K562 (cell line): ENCODE results near the gene SEMA3F. TPM values are rescaled to one million over a fixed set of nuclear protein-coding genes. Genes with fewer than 3 reads are reported as not detected.

Source experiments
- ATAC-seq: fragments of 200-7000 bp; cut with Tn5 transposase; 3 replicates; pipeline ENCODE4 v1.9.1; 2020; ENCODE audit warnings: moderate library complexity
- BruUV-seq: library from RNA; stranded (reverse); fragments of 400-500 nt; replicated peaks from 2 replicates; lab custom pipeline; 2021; lab: Mats Ljungman, UMichigan
- CTCF ChIA-PET: fragments of 300-600 bp; formaldehyde crosslinking; extraction: SDS; loops from one replicate; lab custom pipeline; 2021; ENCODE audit warnings: low intra/inter-chr PET ratio; lab: Yijun Ruan, JAX
- POLR2A ChIA-PET: fragments of 300-600, 350-650 bp; sonication (Branson Sonifier 250); formaldehyde crosslinking; extraction: SDS; loops from one replicate; lab custom pipeline; 2021; ENCODE audit warnings: antibody characterized with exemption, inconsistent platforms; lab: Yijun Ruan, JAX
- DNase-seq, 4 experiments: peaks; one replicate each; pipeline versions ENCODE4 v3.0.0 to v3.0.0-alpha.2; 2011 to 2018; ENCODE audit warnings: low spot score in 3 of 4, mixed read lengths in 3 of 4; ENCODE audit errors: extremely low read depth in 1 of 4
- FAIRE-seq: peaks from 2 replicates; lab custom pipeline; 2011; peaks lifted over from hg19 to GRCh38; lab: Jason Lieb, UNC
- H2AFZ ChIP-seq: 2 replicates; pipeline ENCODE4 v1.6.0; 2011; ENCODE audit warnings: low read depth, low read length, control low read depth, inconsistent platforms
- H3K27ac ChIP-seq: fragments of 200-600 bp; 3 replicates; pipeline ENCODE4 v1.8.0; 2011; ENCODE audit warnings: low read depth, mild to moderate bottlenecking, control low read depth, inconsistent platforms, low read length, moderate library complexity, mixed read lengths; ENCODE audit errors: extremely low read depth
- H3K27me3 ChIP-seq, 2 experiments: fragments of 300-600 bp in 1 of 2; 2 replicates in 1 of 2; 3 replicates in 1 of 2; pipeline versions ENCODE4 v1.6.0 to v1.8.0; 2011; ENCODE audit warnings: inconsistent platforms in 2 of 2, low read length in 2 of 2, mild to moderate bottlenecking in 1 of 2, mixed read lengths in 1 of 2, moderate library complexity in 1 of 2; ENCODE audit not compliant: control insufficient read depth in 2 of 2, insufficient read depth in 2 of 2
- H3K36me3 ChIP-seq: fragments of 300-600 bp; 3 replicates; pipeline ENCODE4 v1.8.0; 2011; ENCODE audit warnings: mild to moderate bottlenecking, low read length, inconsistent platforms; ENCODE audit not compliant: control insufficient read depth, insufficient read depth
- H3K4me1 ChIP-seq, 2 experiments: fragments of 200-600 bp in 1 of 2; replicated peaks in 1 of 2; 2 replicates in 1 of 2; 3 replicates in 1 of 2; pipeline versions ENCODE4 v1.5.1 to v1.8.0; 2011; ENCODE audit warnings: inconsistent platforms in 2 of 2, low read length in 2 of 2, mild to moderate bottlenecking in 1 of 2, mixed read lengths in 1 of 2, moderate library complexity in 1 of 2; ENCODE audit not compliant: control insufficient read depth in 2 of 2, insufficient read depth in 2 of 2
- H3K4me2 ChIP-seq: 2 replicates; pipeline ENCODE4 v1.6.1; 2011; ENCODE audit warnings: low read length, control low read depth, inconsistent platforms, mixed read lengths; ENCODE audit not compliant: insufficient read depth
- H3K4me3 ChIP-seq: fragments of 200-600 bp; sonication (generic), shearing (Covaris generic); 2 replicates; pipeline ENCODE4 v1.5.1; 2016; ENCODE audit warnings: control low read depth, inconsistent platforms
- H3K79me2 ChIP-seq: fragments of 200-600 bp; 3 replicates; pipeline ENCODE4 v1.8.0; 2011; ENCODE audit warnings: low read length, inconsistent platforms; ENCODE audit not compliant: control insufficient read depth, insufficient read depth
- H3K9ac ChIP-seq, 2 experiments: 2 replicates each; pipeline versions ENCODE4 v1.6.0 to v1.6.1; 2011; ENCODE audit warnings: low read depth in 2 of 2, low read length in 2 of 2, control low read depth in 1 of 2, inconsistent platforms in 1 of 2, mild to moderate bottlenecking in 1 of 2, mixed read lengths in 1 of 2; ENCODE audit not compliant: insufficient read depth in 1 of 2
- H3K9me1 ChIP-seq: one replicate; pipeline ENCODE4 v1.6.0; 2011; ENCODE audit warnings: inconsistent platforms, mild to moderate bottlenecking, low read length, moderate library complexity; ENCODE audit not compliant: control insufficient read depth, insufficient read depth
- H3K9me3 ChIP-seq: replicated peaks from 2 replicates; pipeline ENCODE4 v1.5.1; 2011; ENCODE audit warnings: low read depth, low read length, inconsistent platforms; ENCODE audit not compliant: control insufficient read depth, insufficient read depth
- H4K20me1 ChIP-seq: replicated peaks from 2 replicates; pipeline ENCODE4 v1.6.1; 2011; ENCODE audit warnings: low read length, inconsistent platforms, mixed read lengths; ENCODE audit not compliant: control insufficient read depth, insufficient read depth
- EGR1 ChIP-seq: fragments of 450-650 bp; conservative IDR thresholded peaks from 2 replicates; pipeline ENCODE4 v1.6.1; 2017; ENCODE audit warnings: mild to moderate bottlenecking
- NR2C1 ChIP-seq, 2 experiments: fragments of 450-650 bp; IDR thresholded peaks; 2 replicates each; pipeline ENCODE4 v1.6.1; 2017; ENCODE audit warnings: mild to moderate bottlenecking in 2 of 2, antibody characterized with exemption in 1 of 2, inconsistent platforms in 1 of 2, missing compliant biosample characterization in 1 of 2, missing genetic modification characterization in 1 of 2
- SPI1 ChIP-seq: IDR thresholded peaks from 2 replicates; pipeline ENCODE4 v1.6.1; 2011; ENCODE audit warnings: low read depth, low read length, control low read depth, borderline replicate concordance
- WGBS: fragments of 100-300 bp; shearing (Covaris generic); methylation state at CpG from one replicate; pipeline ENCODE4 v1.1.6; 2016; ENCODE audit warnings: low coverage, mixed read lengths; ENCODE audit not compliant: insufficient coverage; ENCODE audit errors: missing lambda C conversion rate; 5-methylcytosine and 5-hydroxymethylcytosine counted together
- in situ Hi-C: fragments of 300-500 bp; cut with MboI; formaldehyde crosslinking; loops from 4 replicates; pipeline ENCODE4 v1.15.0; 2018; ENCODE audit warnings: inconsistent platforms, mixed read lengths
- intact Hi-C: fragments of 100-400 bp; cut with micrococcal nuclease; formaldehyde crosslinking; loops from 2 replicates; pipeline ENCODE4 v1.14.2; 2022
- polyA plus RNA-seq, 8 experiments: library from polyadenylated mRNA; depleted of rRNA in 4 of 8; stranded (reverse) in 5 of 8; unstranded in 3 of 8; fragments of >200 nt; fragmentation: Nextera tagmentation in 2 of 8; fragmentation: Illumina TruSeq in 1 of 8; extraction: Ambion mirVana in 2 of 8; extraction: Trizol in 1 of 8; gene quantifications; 2 replicates each; pipeline versions ENCODE4 v1.2.1 to v1.2.3, GENCODE V29; 2011 to 2014; ENCODE audit warnings: inconsistent platforms in 1 of 8, missing spikeins in 1 of 8
- total RNA-seq, 7 experiments: library from RNA; depleted of rRNA in 6 of 7; stranded (reverse); fragments of >200 nt in 6 of 7; fragmentation: Illumina TruSeq in 2 of 7; extraction: Trizol in 2 of 7; gene quantifications; 2 replicates each; pipeline versions ENCODE4 v1.2.1 to v1.2.3, GENCODE V29; 2011 to 2021; ENCODE audit warnings: low replicate concordance in 1 of 7

Gene SEMA3F
- total and polyA plus RNA-seq, 9 of the 15 experiments (the other 6 are each of a cell fraction or from before 2014, with no cell fraction given) = 0.58 to 3.0 (median 2.0) TPM; not detected in 2

GRCh38 chr3:50202353-50203112 lies 47.4 kb downstream of the SEMA3F start:
- H3K4me1 ChIP-seq = peaks cover 0 to 24% of the 10 kb centered on the region in 2 experiments; a peak in 3 of 5 replicates
- ChIA-PET CTCF (no interaction called here), POLR2A (interaction anchor here (0.6 to 1.3 kb wide), 4 partner anchors 9 to 415 kb away, joined by 3 to 6 read pairs (median 3); partner anchors contain the start of gene GNAT1)
- H4K20me1 ChIP-seq = no peaks in the 10 kb centered on the region
- FAIRE-seq (no peak), ATAC-seq (no peak), DNase-seq (no peak)
- H3K4me2 ChIP-seq = no peak overlapping the region
- WGBS = 3% methylated on average over 11 of the region's 16 CpGs
- peak overlapping the region in 1 of 2 experiments; percentile 52; a peak in 1 of 4 replicates for H3K9ac ChIP-seq
- H3K27me3 ChIP-seq = peaks cover 15 to 49% of the 10 kb centered on the region in 2 experiments; a peak in 4 of 5 replicates
- no peaks in the 10 kb centered on the region for H3K9me3 ChIP-seq
- no peaks in the 10 kb centered on the region for H3K36me3 ChIP-seq
- H3K27ac ChIP-seq = no peak overlapping the region
- intact Hi-C loops = no loop called here
- H2AFZ ChIP-seq = no peak overlapping the region
- no peak overlapping the region for H3K4me3 ChIP-seq
- no peaks in the 10 kb centered on the region for H3K79me2 ChIP-seq
- TF ChIP-seq EGR1 (peak; percentile 37), SPI1 (no peak), NR2C1 (IDR thresholded peaks at IDR 0.05) (no peak), NR2C1 (tag; IDR thresholded peaks at IDR 0.05) (no peak)
- in situ Hi-C loops = no loop called here
- H3K9me1 ChIP-seq = no peaks in the 10 kb centered on the region
- no TSS peak for BruUV-seq
